HepG2 (cell line): Measurements from ENCODE around the gene STAT1. TPM values are rescaled to one million over a fixed set of nuclear protein-coding genes. Genes with fewer than 3 reads are reported as not detected.

ENCODE experiments used
- HMG20A ChIP-seq: IDR thresholded peaks from 2 replicates; pipeline ENCODE4 v1.6.1; 2016; ENCODE audit warnings: borderline replicate concordance
- HOXA3 ChIP-seq: sonication (generic); formaldehyde crosslinking; IDR thresholded peaks from 2 replicates; pipeline ENCODE4 v1.5.0; 2020; ENCODE audit warnings: missing genetic modification reagents
- IRF2 ChIP-seq: IDR thresholded peaks from 2 replicates; pipeline ENCODE4 v1.6.1; 2018; ENCODE audit warnings: missing genetic modification reagents, missing compliant biosample characterization
- KDM1A ChIP-seq: IDR thresholded peaks from 2 replicates; pipeline ENCODE4 v1.6.1; 2016; ENCODE audit warnings: missing compliant biosample characterization
- KLF6 ChIP-seq: IDR thresholded peaks from 2 replicates; pipeline ENCODE4 v1.8.0; 2016; ENCODE audit warnings: missing biosample characterization, missing genetic modification reagents
- MTF1 ChIP-seq: sonication (generic); formaldehyde crosslinking; IDR thresholded peaks from 2 replicates; pipeline ENCODE4 v1.5.0; 2020; ENCODE audit warnings: missing genetic modification reagents
- RBAK ChIP-seq: sonication (generic); formaldehyde crosslinking; IDR thresholded peaks from 2 replicates; pipeline ENCODE4 v1.5.1; 2020; ENCODE audit warnings: mild to moderate bottlenecking, missing genetic modification reagents
- RELA ChIP-seq: sonication (generic); formaldehyde crosslinking; IDR thresholded peaks from 2 replicates; pipeline ENCODE4 v1.4.0; 2020; ENCODE audit warnings: missing genetic modification reagents
- SMC3 ChIP-seq: IDR thresholded peaks from 2 replicates; pipeline ENCODE4 v1.6.1; 2011; ENCODE audit warnings: low read length, improper control_type of control experiment
- SP5 ChIP-seq: IDR thresholded peaks from 2 replicates; pipeline ENCODE4 v1.6.1; 2016; ENCODE audit warnings: low read depth, borderline replicate concordance
- ZNF17 ChIP-seq: sonication (generic); formaldehyde crosslinking; IDR thresholded peaks from 2 replicates; pipeline ENCODE4 v1.5.0; 2020; ENCODE audit warnings: mild to moderate bottlenecking, missing genetic modification reagents
- ZNF333 ChIP-seq: sonication (generic); formaldehyde crosslinking; IDR thresholded peaks from 2 replicates; pipeline ENCODE4 v1.4.0; 2020; ENCODE audit warnings: mild to moderate bottlenecking, missing genetic modification reagents, borderline replicate concordance
- ZNF383 ChIP-seq: sonication (generic); formaldehyde crosslinking; IDR thresholded peaks from 2 replicates; pipeline ENCODE4 v1.4.0; 2020; ENCODE audit warnings: missing genetic modification reagents, mild to moderate bottlenecking, borderline replicate concordance
- ZNF451 ChIP-seq: sonication (generic); formaldehyde crosslinking; IDR thresholded peaks from 2 replicates; pipeline ENCODE4 v1.5.0; 2020; ENCODE audit warnings: mild to moderate bottlenecking, missing genetic modification reagents
- ZNF552 ChIP-seq: sonication (generic); formaldehyde crosslinking; IDR thresholded peaks from 2 replicates; pipeline ENCODE4 v1.9.0; 2022; ENCODE audit warnings: missing genetic modification reagents, mild to moderate bottlenecking, borderline replicate concordance
- polyA plus RNA-seq, 8 experiments: library from polyadenylated mRNA; depleted of rRNA in 3 of 8; stranded (reverse) in 7 of 8; unstranded in 1 of 8; fragments of >200 nt; fragmentation: Illumina TruSeq in 4 of 8; extraction: Trizol in 4 of 8; gene quantifications; 2 replicates each; pipeline versions ENCODE4 v1.2.1 to v1.2.3, GENCODE V29; 2011 to 2016; ENCODE audit warnings: low read depth in 4 of 8, missing spikeins in 1 of 8, mixed read lengths in 1 of 8; ENCODE audit not compliant: insufficient read depth in 1 of 8
- total RNA-seq, 5 experiments: library from RNA; depleted of rRNA; stranded (reverse); fragments of >200 nt; fragmentation: Illumina TruSeq; extraction: Trizol; gene quantifications; 2 replicates each; pipeline ENCODE4 v1.2.3, GENCODE V29; 2016; ENCODE audit warnings: low read depth in 1 of 5
- TF ChIP-seq, protein P1 (sequence below): fragments of 450-650 bp; IDR thresholded peaks from 2 replicates; pipeline ENCODE4 v1.6.1; 2016
- TF ChIP-seq, protein P2 (sequence below): sonication (generic); formaldehyde crosslinking; IDR thresholded peaks from 2 replicates; pipeline ENCODE4 v1.4.0; 2020; ENCODE audit warnings: missing genetic modification reagents, borderline replicate concordance
- TF ChIP-seq, protein P3 (sequence below): sonication (generic); formaldehyde crosslinking; IDR thresholded peaks from 2 replicates; pipeline ENCODE4; 2020; ENCODE audit warnings: missing genetic modification reagents, mild to moderate bottlenecking, borderline replicate concordance
- TF ChIP-seq, protein P4 (sequence below): IDR thresholded peaks from 2 replicates; pipeline ENCODE4 v1.6.1; 2018; ENCODE audit warnings: missing genetic modification reagents, mild to moderate bottlenecking, missing compliant biosample characterization
- TF ChIP-seq, protein P5 (sequence below): sonication (generic); formaldehyde crosslinking; IDR thresholded peaks from 2 replicates; pipeline ENCODE4 v1.4.0; 2020; ENCODE audit warnings: missing genetic modification reagents
- TF ChIP-seq, protein P6 (sequence below): IDR thresholded peaks from 2 replicates; pipeline ENCODE4 v1.6.1; 2016; ENCODE audit warnings: low read depth, borderline replicate concordance

Gene STAT1
- total and polyA plus RNA-seq, 2 of the 13 experiments (the other 11 are each of a cell fraction or from before 2014, with no cell fraction given): 21.8 to 59.6 TPM

DNA sequence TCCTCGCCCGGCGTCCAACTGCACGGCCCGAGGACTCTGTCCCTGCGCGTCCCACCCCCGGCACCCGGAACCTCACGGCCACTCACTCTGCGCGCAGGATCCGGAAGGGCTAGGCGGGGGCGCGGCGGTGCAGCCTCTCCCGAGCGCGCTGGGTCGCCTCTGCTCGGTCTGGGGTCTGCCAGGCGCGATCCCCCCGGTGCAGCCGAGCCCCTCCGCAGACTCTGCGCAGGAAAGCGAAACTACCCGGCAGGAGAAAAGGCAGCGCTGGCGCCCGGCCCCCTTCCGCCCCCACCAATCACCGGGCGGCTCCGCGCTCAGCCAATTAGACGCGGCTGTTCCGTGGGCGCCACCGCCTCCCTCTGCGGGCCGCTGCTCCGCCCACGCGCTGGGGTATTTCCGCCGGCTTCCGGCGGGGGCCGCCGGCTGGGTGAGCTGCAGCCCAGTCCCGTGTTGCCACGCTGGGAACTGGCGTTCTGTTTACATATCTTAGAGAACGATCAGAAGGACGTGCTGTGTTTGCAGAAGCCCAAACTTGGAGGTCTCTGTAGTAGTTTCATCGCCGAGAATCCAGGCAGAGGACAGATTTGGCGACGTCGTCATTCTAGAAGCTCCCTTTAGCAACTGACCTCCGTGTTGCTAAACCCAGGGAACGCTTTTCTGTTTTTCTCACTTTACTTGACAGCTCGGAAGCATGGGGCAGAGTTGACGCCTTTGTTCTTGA lies at the start of gene STAT1 (continued):
- TF ChIP-seq, protein P1, sequence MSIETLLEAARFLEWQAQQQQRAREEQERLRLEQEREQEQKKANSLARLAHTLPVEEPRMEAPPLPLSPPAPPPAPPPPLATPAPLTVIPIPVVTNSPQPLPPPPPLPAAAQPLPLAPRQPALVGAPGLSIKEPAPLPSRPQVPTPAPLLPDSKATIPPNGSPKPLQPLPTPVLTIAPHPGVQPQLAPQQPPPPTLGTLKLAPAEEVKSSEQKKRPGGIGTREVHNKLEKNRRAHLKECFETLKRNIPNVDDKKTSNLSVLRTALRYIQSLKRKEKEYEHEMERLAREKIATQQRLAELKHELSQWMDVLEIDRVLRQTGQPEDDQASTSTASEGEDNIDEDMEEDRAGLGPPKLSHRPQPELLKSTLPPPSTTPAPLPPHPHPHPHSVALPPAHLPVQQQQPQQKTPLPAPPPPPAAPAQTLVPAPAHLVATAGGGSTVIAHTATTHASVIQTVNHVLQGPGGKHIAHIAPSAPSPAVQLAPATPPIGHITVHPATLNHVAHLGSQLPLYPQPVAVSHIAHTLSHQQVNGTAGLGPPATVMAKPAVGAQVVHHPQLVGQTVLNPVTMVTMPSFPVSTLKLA: peak; percentile 93
- TF ChIP-seq KLF6 (peak; percentile 95), ZNF383 (CRISPR knock-in tag) (peak; percentile 29; the same call in 1 of the 2 replicates), RBAK (CRISPR knock-in tag) (no peak), ZNF333 (CRISPR knock-in tag) (peak; percentile 95; the same call in 1 of the 2 replicates), ZNF451 (peak; percentile 84; the same call in 1 of the 2 replicates), MTF1 (no peak; the same call in 1 of the 2 replicates), HMG20A (peak; percentile 78; the same call in 1 of the 2 replicates), ZNF17 (CRISPR knock-in tag) (0 out of 2 replicates have a peak, but pooled peaks have one; percentile 25), IRF2 (peak; percentile 100), KDM1A (no peak), ZNF552 (CRISPR knock-in tag) (peak; percentile 76; the same call in 1 of the 2 replicates), HOXA3 (CRISPR knock-in tag) (peak; percentile 91), RELA (CRISPR knock-in tag) (peak; percentile 98), SP5 (CRISPR knock-in tag) (peak; percentile 100), SMC3 (no peak)
- TF ChIP-seq, protein P2, sequence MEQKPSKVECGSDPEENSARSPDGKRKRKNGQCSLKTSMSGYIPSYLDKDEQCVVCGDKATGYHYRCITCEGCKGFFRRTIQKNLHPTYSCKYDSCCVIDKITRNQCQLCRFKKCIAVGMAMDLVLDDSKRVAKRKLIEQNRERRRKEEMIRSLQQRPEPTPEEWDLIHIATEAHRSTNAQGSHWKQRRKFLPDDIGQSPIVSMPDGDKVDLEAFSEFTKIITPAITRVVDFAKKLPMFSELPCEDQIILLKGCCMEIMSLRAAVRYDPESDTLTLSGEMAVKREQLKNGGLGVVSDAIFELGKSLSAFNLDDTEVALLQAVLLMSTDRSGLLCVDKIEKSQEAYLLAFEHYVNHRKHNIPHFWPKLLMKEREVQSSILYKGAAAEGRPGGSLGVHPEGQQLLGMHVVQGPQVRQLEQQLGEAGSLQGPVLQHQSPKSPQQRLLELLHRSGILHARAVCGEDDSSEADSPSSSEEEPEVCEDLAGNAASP (CRISPR knock-in tag): peak; percentile 77
- TF ChIP-seq, protein P3, sequence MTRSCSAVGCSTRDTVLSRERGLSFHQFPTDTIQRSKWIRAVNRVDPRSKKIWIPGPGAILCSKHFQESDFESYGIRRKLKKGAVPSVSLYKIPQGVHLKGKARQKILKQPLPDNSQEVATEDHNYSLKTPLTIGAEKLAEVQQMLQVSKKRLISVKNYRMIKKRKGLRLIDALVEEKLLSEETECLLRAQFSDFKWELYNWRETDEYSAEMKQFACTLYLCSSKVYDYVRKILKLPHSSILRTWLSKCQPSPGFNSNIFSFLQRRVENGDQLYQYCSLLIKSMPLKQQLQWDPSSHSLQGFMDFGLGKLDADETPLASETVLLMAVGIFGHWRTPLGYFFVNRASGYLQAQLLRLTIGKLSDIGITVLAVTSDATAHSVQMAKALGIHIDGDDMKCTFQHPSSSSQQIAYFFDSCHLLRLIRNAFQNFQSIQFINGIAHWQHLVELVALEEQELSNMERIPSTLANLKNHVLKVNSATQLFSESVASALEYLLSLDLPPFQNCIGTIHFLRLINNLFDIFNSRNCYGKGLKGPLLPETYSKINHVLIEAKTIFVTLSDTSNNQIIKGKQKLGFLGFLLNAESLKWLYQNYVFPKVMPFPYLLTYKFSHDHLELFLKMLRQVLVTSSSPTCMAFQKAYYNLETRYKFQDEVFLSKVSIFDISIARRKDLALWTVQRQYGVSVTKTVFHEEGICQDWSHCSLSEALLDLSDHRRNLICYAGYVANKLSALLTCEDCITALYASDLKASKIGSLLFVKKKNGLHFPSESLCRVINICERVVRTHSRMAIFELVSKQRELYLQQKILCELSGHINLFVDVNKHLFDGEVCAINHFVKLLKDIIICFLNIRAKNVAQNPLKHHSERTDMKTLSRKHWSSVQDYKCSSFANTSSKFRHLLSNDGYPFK: peak; percentile 96
- TF ChIP-seq, protein P4, sequence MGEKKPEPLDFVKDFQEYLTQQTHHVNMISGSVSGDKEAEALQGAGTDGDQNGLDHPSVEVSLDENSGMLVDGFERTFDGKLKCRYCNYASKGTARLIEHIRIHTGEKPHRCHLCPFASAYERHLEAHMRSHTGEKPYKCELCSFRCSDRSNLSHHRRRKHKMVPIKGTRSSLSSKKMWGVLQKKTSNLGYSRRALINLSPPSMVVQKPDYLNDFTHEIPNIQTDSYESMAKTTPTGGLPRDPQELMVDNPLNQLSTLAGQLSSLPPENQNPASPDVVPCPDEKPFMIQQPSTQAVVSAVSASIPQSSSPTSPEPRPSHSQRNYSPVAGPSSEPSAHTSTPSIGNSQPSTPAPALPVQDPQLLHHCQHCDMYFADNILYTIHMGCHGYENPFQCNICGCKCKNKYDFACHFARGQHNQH (CRISPR knock-in tag): peak; percentile 96
- TF ChIP-seq, protein P5, sequence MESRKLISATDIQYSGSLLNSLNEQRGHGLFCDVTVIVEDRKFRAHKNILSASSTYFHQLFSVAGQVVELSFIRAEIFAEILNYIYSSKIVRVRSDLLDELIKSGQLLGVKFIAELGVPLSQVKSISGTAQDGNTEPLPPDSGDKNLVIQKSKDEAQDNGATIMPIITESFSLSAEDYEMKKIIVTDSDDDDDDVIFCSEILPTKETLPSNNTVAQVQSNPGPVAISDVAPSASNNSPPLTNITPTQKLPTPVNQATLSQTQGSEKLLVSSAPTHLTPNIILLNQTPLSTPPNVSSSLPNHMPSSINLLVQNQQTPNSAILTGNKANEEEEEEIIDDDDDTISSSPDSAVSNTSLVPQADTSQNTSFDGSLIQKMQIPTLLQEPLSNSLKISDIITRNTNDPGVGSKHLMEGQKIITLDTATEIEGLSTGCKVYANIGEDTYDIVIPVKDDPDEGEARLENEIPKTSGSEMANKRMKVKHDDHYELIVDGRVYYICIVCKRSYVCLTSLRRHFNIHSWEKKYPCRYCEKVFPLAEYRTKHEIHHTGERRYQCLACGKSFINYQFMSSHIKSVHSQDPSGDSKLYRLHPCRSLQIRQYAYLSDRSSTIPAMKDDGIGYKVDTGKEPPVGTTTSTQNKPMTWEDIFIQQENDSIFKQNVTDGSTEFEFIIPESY (CRISPR knock-in tag): no peak
- TF ChIP-seq, protein P6, sequence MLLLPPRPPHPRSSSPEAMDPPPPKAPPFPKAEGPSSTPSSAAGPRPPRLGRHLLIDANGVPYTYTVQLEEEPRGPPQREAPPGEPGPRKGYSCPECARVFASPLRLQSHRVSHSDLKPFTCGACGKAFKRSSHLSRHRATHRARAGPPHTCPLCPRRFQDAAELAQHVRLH (CRISPR knock-in tag): peak; percentile 97
